CD4-positive, alpha-beta memory T cell (primary cell): ENCODE data around the gene PLCD3. TPM values are rescaled to one million over a fixed set of nuclear protein-coding genes. Genes with fewer than 3 reads are reported as not detected.

ENCODE experiments used
- CTCF ChIA-PET: fragments of 350-600 bp; sonication (Branson Sonifier 250); formaldehyde crosslinking; loops from one replicate; lab custom pipeline; 2021; ENCODE audit warnings: inconsistent platforms; ENCODE audit not compliant: partially characterized antibody; lab: Charles Lee
- POLR2A ChIA-PET: fragments of 350-600 bp; sonication (Branson Sonifier 250); formaldehyde crosslinking; loops from one replicate; lab custom pipeline; 2021; ENCODE audit not compliant: partially characterized antibody; lab: Charles Lee
- DNase-seq, 5 donors: peaks; one replicate each; pipeline versions ENCODE4 v3.0.0 to v3.0.0-alpha.2; 2020 to 2022; ENCODE audit warnings: mixed read lengths in 1 of 5
- H3K27ac ChIP-seq: one replicate; pipeline ENCODE4 v1.7.0; 2013; ENCODE audit warnings: low read depth, low read length
- H3K27me3 ChIP-seq: 2 replicates; pipeline ENCODE4 v1.7.0; 2013; ENCODE audit warnings: mild to moderate bottlenecking, low read length, moderate library complexity; ENCODE audit not compliant: insufficient read depth
- H3K36me3 ChIP-seq: 2 replicates; pipeline ENCODE4 v1.7.0; 2013; ENCODE audit warnings: mild to moderate bottlenecking, low read length, moderate library complexity; ENCODE audit not compliant: insufficient read depth
- H3K4me1 ChIP-seq: 2 replicates; pipeline ENCODE4 v1.7.0; 2013; ENCODE audit warnings: mild to moderate bottlenecking, low read length, moderate library complexity; ENCODE audit not compliant: insufficient read depth
- H3K4me3 ChIP-seq, 2 donors: one replicate each; pipeline ENCODE4 v1.7.0; 2013; ENCODE audit warnings: low read length in 2 of 2, mild to moderate bottlenecking in 1 of 2
- H3K9me3 ChIP-seq, 2 donors: one replicate each; pipeline ENCODE4 v1.7.0; 2013; ENCODE audit warnings: low read length in 2 of 2, control low read depth in 1 of 2; ENCODE audit not compliant: control insufficient read depth in 1 of 2
- H3K27ac Mint-ChIP-seq, 7 donors: one replicate each; pipeline ENCODE4 v1.8.0; 2020 to 2021; ENCODE audit warnings: mixed read lengths in 7 of 7, mild to moderate bottlenecking in 6 of 7, inconsistent platforms in 3 of 7, moderate library complexity in 3 of 7
- H3K27me3 Mint-ChIP-seq, 2 donors: one replicate each; pipeline ENCODE4 v1.8.0; 2020 to 2021; ENCODE audit warnings: mixed read lengths in 2 of 2
- H3K36me3 Mint-ChIP-seq, 2 donors: one replicate each; pipeline ENCODE4 v1.8.0; 2020 to 2021; ENCODE audit warnings: mixed read lengths in 2 of 2, inconsistent platforms in 1 of 2, mild to moderate bottlenecking in 1 of 2
- H3K4me1 Mint-ChIP-seq, 4 donors: one replicate each; pipeline ENCODE4 v1.8.0; 2020 to 2021; ENCODE audit warnings: mixed read lengths in 4 of 4, mild to moderate bottlenecking in 1 of 4
- H3K4me3 Mint-ChIP-seq, 8 donors: one replicate each; pipeline ENCODE4 v1.8.0; 2020 to 2021; ENCODE audit warnings: mixed read lengths in 8 of 8, mild to moderate bottlenecking in 7 of 8, moderate library complexity in 6 of 8, inconsistent platforms in 3 of 8
- H3K9me3 Mint-ChIP-seq, 8 donors: one replicate each; pipeline ENCODE4 v1.8.0; 2020 to 2021; ENCODE audit warnings: mixed read lengths in 8 of 8, mild to moderate bottlenecking in 5 of 8, inconsistent platforms in 3 of 8, moderate library complexity in 1 of 8
- intact Hi-C: fragments of 100-400 bp; cut with micrococcal nuclease; formaldehyde crosslinking; loops from one replicate; pipeline ENCODE4 v1.15.1; 2023
- polyA plus RNA-seq, 2 donors: library from polyadenylated mRNA; unstranded; fragments of 300-500 nt; fragmentation: Illumina TruSeq; gene quantifications; one replicate each; pipeline ENCODE4 v1.2.3, GENCODE V29; 2021
- total RNA-seq, 2 experiments: library from RNA; stranded (reverse); gene quantifications; one replicate each; pipeline ENCODE4 v1.2.3, GENCODE V29; 2021

Gene PLCD3
- total and polyA plus RNA-seq, 4 experiments from 2014 or later = 0.30 to 6.0 (median 2.3) TPM

DNA sequence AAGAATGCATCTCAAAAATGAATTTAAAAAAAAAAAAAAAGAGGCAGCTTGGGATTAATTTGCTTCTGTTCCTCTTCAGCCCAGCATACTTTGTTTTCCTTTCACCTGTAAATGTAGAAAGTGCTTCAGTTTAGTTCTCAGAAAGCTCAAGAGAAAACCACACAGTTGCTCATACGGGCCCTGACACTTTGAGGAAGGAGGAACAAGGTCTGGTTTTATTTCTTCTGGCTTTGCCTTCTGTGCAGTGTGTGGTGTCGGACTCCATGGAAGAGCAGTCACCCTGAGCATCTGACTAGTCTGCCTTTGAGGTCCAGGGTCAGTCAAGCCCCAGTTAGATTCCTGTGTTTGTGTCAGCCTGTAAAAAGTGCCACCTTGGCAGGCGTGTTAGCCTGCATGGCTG lies 43.6 kb downstream of the PLCD3 start:
- peaks cover 0 to 3% (median 1%) of the 10 kb centered on the region in 4 donors for H3K4me1 Mint-ChIP-seq
- POLR2A ChIA-PET = no interaction called here
- CTCF ChIA-PET = interaction anchor here (4.9 kb wide), 1 partner anchor 10 kb away, joined by 17 read pairs; no protein-coding TSS in a partner anchor
- Histone ChIP-seq H3K36me3 (peaks cover 73% of the 10 kb centered on the region), H3K9me3 (no peaks in the 10 kb centered on the region), H3K27me3 (no peaks in the 10 kb centered on the region), H3K4me1 (no peaks in the 10 kb centered on the region), H3K27ac (no peak overlapping the region), H3K4me3 (no peak overlapping the region)
- no peaks in the 10 kb centered on the region for H3K27me3 Mint-ChIP-seq
- intact Hi-C loops = no loop called here
- no peak for DNase-seq
- peak overlapping the region in 1 of 7 donors; percentile 42 for H3K27ac Mint-ChIP-seq
- H3K36me3 Mint-ChIP-seq = peaks cover 51 to 69% of the 10 kb centered on the region in 2 donors
- H3K9me3 Mint-ChIP-seq = no peaks in the 10 kb centered on the region
- H3K4me3 Mint-ChIP-seq = no peak overlapping the region

DNA sequence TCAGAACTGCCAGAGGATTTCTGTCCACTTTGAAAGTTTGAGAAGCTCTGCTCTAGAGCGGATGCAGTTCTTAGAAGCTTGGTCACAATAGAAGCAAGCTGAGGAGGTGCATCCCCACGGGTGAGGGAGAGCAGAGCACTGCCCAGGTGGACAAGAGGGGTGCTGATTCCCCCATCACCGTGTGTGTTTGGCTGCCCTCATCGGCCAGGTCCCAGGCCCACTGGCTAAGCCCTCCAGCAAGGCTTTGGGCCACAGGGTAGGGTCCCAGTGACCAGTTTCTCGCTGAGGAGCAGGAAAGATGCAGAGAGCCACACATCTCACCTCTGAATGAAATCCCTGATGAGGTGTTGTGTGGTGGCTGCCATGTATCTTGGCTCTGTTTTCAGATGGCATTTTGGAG lies 44.3 kb downstream of the PLCD3 start:
- CTCF ChIA-PET = interaction anchor here (4.9 kb wide), 1 partner anchor 11 kb away, joined by 17 read pairs; no protein-coding TSS in a partner anchor
- H3K4me3 Mint-ChIP-seq = no peak overlapping the region
- H3K4me1 ChIP-seq = no peaks in the 10 kb centered on the region
- H3K36me3 Mint-ChIP-seq = peaks cover 43 to 67% of the 10 kb centered on the region in 2 donors
- no peaks in the 10 kb centered on the region for H3K9me3 ChIP-seq
- H3K4me1 Mint-ChIP-seq = peaks cover 0 to 3% (median 1%) of the 10 kb centered on the region in 4 donors
- DNase-seq = no peak
- H3K27me3 ChIP-seq = no peaks in the 10 kb centered on the region
- POLR2A ChIA-PET = interaction anchor here (1.0 kb wide), 1 partner anchor 27 kb away, joined by 3 read pairs; the partner anchor contains the start of gene NMT1
- no peak overlapping the region for H3K4me3 ChIP-seq
- no peaks in the 10 kb centered on the region for H3K27me3 Mint-ChIP-seq
- intact Hi-C loops = no loop called here
- no peak overlapping the region for H3K27ac ChIP-seq
- H3K36me3 ChIP-seq = peaks cover 73% of the 10 kb centered on the region
- H3K27ac Mint-ChIP-seq = peak overlapping the region in 3 of 7 donors; percentile 16 to 87 (median 42)
- H3K9me3 Mint-ChIP-seq = no peaks in the 10 kb centered on the region

DNA sequence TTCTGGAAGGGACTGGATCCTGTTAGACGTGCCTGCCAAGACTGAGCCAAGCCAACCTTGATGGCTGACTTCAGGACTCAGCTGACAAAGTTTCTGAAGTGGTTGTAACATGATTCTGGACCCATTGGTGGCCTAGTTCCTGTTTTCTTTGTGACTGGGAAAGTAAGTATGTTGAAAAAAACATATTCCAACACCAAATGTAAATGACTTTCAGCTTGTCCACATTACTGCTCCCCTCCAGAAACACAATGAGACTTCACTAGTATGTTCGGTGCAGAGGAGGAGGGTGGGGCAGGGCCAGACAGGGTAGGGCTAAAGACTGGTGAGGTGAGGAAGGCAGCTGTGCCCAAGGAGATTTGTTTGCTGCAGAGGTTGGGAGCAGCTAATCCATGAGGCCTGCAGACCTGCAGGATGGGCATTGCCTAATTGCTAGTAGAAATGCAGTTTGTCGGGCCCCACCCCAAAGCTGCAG lies 44.8 kb downstream of the PLCD3 start:
- POLR2A ChIA-PET = interaction anchor here (1.0 kb wide), 1 partner anchor 26 kb away, joined by 3 read pairs; the partner anchor contains the start of gene NMT1
- CTCF ChIA-PET = interaction anchor here (4.9 kb wide), 1 partner anchor 11 kb away, joined by 17 read pairs; no protein-coding TSS in a partner anchor
- no peaks in the 10 kb centered on the region for H3K9me3 Mint-ChIP-seq
- no peak overlapping the region for H3K27ac ChIP-seq
- no peak overlapping the region for H3K4me3 Mint-ChIP-seq
- no peaks in the 10 kb centered on the region for H3K9me3 ChIP-seq
- H3K36me3 ChIP-seq = peaks cover 70% of the 10 kb centered on the region
- no peaks in the 10 kb centered on the region for H3K27me3 Mint-ChIP-seq
- H3K27ac Mint-ChIP-seq = peak overlapping the region in 2 of 7 donors; percentile 23 to 42
- H3K4me1 ChIP-seq = no peaks in the 10 kb centered on the region
- H3K4me3 ChIP-seq = no peak overlapping the region
- peaks cover 0 to 3% (median 1%) of the 10 kb centered on the region in 4 donors for H3K4me1 Mint-ChIP-seq
- no peaks in the 10 kb centered on the region for H3K27me3 ChIP-seq
- no peak for DNase-seq
- intact Hi-C loops = no loop called here
- H3K36me3 Mint-ChIP-seq = peaks cover 41 to 63% of the 10 kb centered on the region in 2 donors

GRCh38 chr17:45086865-45087503 lies 45.3 kb downstream of the PLCD3 start:
- Mint-ChIP-seq H3K4me3 (no peak overlapping the region), H3K27me3 (no peaks in the 10 kb centered on the region), H3K4me1 (peaks cover 0 to 3% (median under 1%) of the 10 kb centered on the region in 4 donors), H3K9me3 (no peaks in the 10 kb centered on the region), H3K36me3 (peaks cover 37 to 59% of the 10 kb centered on the region in 2 donors), H3K27ac (no peak overlapping the region)
- Histone ChIP-seq H3K4me3 (no peak overlapping the region), H3K36me3 (peaks cover 73% of the 10 kb centered on the region), H3K27ac (no peak overlapping the region), H3K9me3 (no peaks in the 10 kb centered on the region), H3K4me1 (no peaks in the 10 kb centered on the region), H3K27me3 (no peaks in the 10 kb centered on the region)
- DNase-seq = no peak
- CTCF ChIA-PET = interaction anchor here (4.9 kb wide), 1 partner anchor 12 kb away, joined by 17 read pairs; no protein-coding TSS in a partner anchor
- POLR2A ChIA-PET = no interaction called here
- intact Hi-C loops = no loop called here

GRCh38 chr17:45086391-45086790 lies 45.9 kb downstream of the PLCD3 start:
- DNase-seq = no peak
- Mint-ChIP-seq H3K4me3 (no peak overlapping the region), H3K36me3 (peaks cover 39 to 59% of the 10 kb centered on the region in 2 donors), H3K4me1 (peaks cover 0 to 3% (median 0%) of the 10 kb centered on the region in 4 donors), H3K9me3 (no peaks in the 10 kb centered on the region), H3K27ac (peak overlapping the region in 1 of 7 donors; percentile 13), H3K27me3 (no peaks in the 10 kb centered on the region)
- POLR2A ChIA-PET = no interaction called here
- intact Hi-C loops = no loop called here
- no peak overlapping the region for H3K4me3 ChIP-seq
- no peak overlapping the region for H3K27ac ChIP-seq
- no peaks in the 10 kb centered on the region for H3K27me3 ChIP-seq
- peaks cover 73% of the 10 kb centered on the region for H3K36me3 ChIP-seq
- CTCF ChIA-PET = no interaction called here
- H3K9me3 ChIP-seq = no peaks in the 10 kb centered on the region
- no peaks in the 10 kb centered on the region for H3K4me1 ChIP-seq

DNA sequence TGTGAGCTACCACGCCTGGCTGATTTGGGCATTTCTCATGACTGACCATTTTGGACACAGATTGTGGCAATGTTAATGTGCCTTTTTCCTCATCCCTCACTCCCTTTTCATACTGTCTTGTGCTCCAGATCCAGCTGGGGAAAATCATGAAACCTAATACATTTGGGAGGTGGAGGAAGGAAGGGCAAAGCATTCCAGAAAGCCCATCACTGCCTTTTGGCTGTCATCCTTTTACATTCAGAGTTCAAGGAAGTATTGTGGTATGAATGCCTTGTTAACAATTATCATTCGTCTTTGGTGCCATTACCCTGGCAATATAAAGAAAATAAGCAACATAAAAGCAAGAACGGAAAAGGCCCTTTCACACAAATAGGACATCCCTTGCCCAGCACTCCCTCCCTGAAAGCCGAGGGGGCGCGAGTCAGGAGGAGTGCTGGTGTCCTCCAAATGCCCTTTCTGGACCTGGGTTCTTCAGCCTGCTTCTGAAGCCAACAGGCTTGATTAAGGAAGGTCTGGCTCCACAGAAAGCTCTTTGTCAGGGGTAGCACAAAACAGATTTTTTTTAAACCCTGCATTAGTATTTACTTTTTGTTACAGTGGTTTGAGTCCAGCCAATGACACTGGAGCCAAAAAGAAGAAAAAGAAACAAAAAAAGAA lies 51.1 kb downstream of the PLCD3 start:
- no peak overlapping the region for H3K27ac Mint-ChIP-seq
- no peaks in the 10 kb centered on the region for H3K9me3 ChIP-seq
- H3K4me1 ChIP-seq = no peaks in the 10 kb centered on the region
- H3K27me3 ChIP-seq = no peaks in the 10 kb centered on the region
- intact Hi-C loops = no loop called here
- no peaks in the 10 kb centered on the region for H3K9me3 Mint-ChIP-seq
- ChIA-PET POLR2A (no interaction called here), CTCF (interaction anchor here (1.1 to 1.9 kb wide), 2 partner anchors 17 to 18 kb away, joined by 3 to 4 read pairs; no protein-coding TSS in a partner anchor)
- no peak for DNase-seq
- no peak overlapping the region for H3K27ac ChIP-seq
- no peaks in the 10 kb centered on the region for H3K27me3 Mint-ChIP-seq
- H3K4me1 Mint-ChIP-seq = peaks cover 11 to 18% (median 14%) of the 10 kb centered on the region in 4 donors
- H3K4me3 ChIP-seq = no peak overlapping the region
- peaks cover 40% of the 10 kb centered on the region for H3K36me3 ChIP-seq
- no peak overlapping the region for H3K4me3 Mint-ChIP-seq
- H3K36me3 Mint-ChIP-seq = peaks cover 21 to 31% of the 10 kb centered on the region in 2 donors

GRCh38 chr17:45077643-45078042 lies 54.7 kb downstream of the PLCD3 start:
- Mint-ChIP-seq H3K9me3 (no peaks in the 10 kb centered on the region), H3K27me3 (no peaks in the 10 kb centered on the region), H3K4me1 (peaks cover 16 to 31% (median 22%) of the 10 kb centered on the region in 4 donors), H3K27ac (peak overlapping the region in 2 of 7 donors; percentile 27 to 60), H3K4me3 (no peak overlapping the region), H3K36me3 (peaks cover 22 to 31% of the 10 kb centered on the region in 2 donors)
- POLR2A ChIA-PET = no interaction called here
- no peaks in the 10 kb centered on the region for H3K9me3 ChIP-seq
- CTCF ChIA-PET = no interaction called here
- no peaks in the 10 kb centered on the region for H3K27me3 ChIP-seq
- H3K27ac ChIP-seq = no peak overlapping the region
- no peaks in the 10 kb centered on the region for H3K4me1 ChIP-seq
- DNase-seq = no peak
- intact Hi-C loops = no loop called here
- no peak overlapping the region for H3K4me3 ChIP-seq
- H3K36me3 ChIP-seq = peaks cover 24% of the 10 kb centered on the region
